ENCODE measurements around the gene TEAD4. TPM values are rescaled to one million over a fixed set of nuclear protein-coding genes. Genes with fewer than 3 reads are reported as not detected.

The TEAD4 gene
- total and polyA plus RNA-seq, 10 donors, result 5.1 to 24.2 (median 17.4) TPM

- Histone ChIP-seq H3K27me3 (replicated peaks in 1 of 7) (no peaks in the 10 kb centered on the region), H3K4me3 (no peak overlapping the region), H3K27ac (no peak overlapping the region), H3K36me3 (peaks cover 0 to 59% (median 28%) of the 10 kb centered on the region in 6 donors), H3K4me1 (peaks cover 0 to 7% (median 4%) of the 10 kb centered on the region in 6 donors), H3K9me3 (no peaks in the 10 kb centered on the region)
- WGBS, 5 donors, result 65 to 78% (median 72%) methylated on average over 8 to 10 of the region's 10 CpGs
- no peak for TF ChIP-seq CTCF (IDR thresholded peaks at IDR 0.05 in 8 of 11, conservative IDR thresholded peaks at IDR 0.05 in 3 of 11)
- no peak for TF ChIP-seq POLR2A (IDR thresholded peaks at IDR 0.05)
- TF ChIP-seq POLR2AphosphoS5 (IDR thresholded peaks at IDR 0.05), result no peak
- intact Hi-C loops (cut with DNase I; ENCODE audit: low total_unique reads), result no loop called here
- DNase-seq, result peak; percentile 60
These were observed 18.6 kb upstream of the TEAD4 start for GRCh38 chr12:2940564-2940963.

- H3K4me1 ChIP-seq, result peaks cover 0 to 7% (median 4%) of the 10 kb centered on the region in 6 donors
- DNase-seq, result peak; percentile 40
- no peaks in the 10 kb centered on the region for H3K27me3 ChIP-seq (replicated peaks in 1 of 7)
- H3K27ac ChIP-seq, result no peak overlapping the region
- intact Hi-C loops (cut with DNase I; ENCODE audit: low total_unique reads), result no loop called here
- H3K4me3 ChIP-seq, result no peak overlapping the region
- H3K9me3 ChIP-seq, result no peaks in the 10 kb centered on the region
- H3K36me3 ChIP-seq, result peaks cover 0 to 49% (median 28%) of the 10 kb centered on the region in 6 donors
- TF ChIP-seq CTCF (IDR thresholded peaks at IDR 0.05 in 8 of 11, conservative IDR thresholded peaks at IDR 0.05 in 3 of 11) (no peak), POLR2A (IDR thresholded peaks at IDR 0.05) (no peak), POLR2AphosphoS5 (IDR thresholded peaks at IDR 0.05) (no peak)
- 87 to 91% (median 91%) methylated on average over 8 of the region's 8 CpGs for WGBS, 5 donors
These were observed 17.7 kb upstream of the TEAD4 start for GRCh38 chr12:2941524-2941923.

GRCh38 chr12:2944401-2945047, 14.7 kb upstream of the TEAD4 start:
- WGBS, 5 donors, result 32 to 42% (median 40%) methylated on average over 24 of the region's 24 CpGs
- H3K9me3 ChIP-seq, result no peaks in the 10 kb centered on the region
- intact Hi-C loops (cut with DNase I; ENCODE audit: low total_unique reads), result no loop called here

More at GRCh38 chr12:2944401-2945047, 14.7 kb upstream of the TEAD4 start:
- no peaks in the 10 kb centered on the region for H3K27me3 ChIP-seq (replicated peaks in 1 of 7)
- peak overlapping the region in 1 of 8 donors; percentile 25 for H3K4me3 ChIP-seq
- no peak overlapping the region for H3K27ac ChIP-seq
- peak; percentile 77 for DNase-seq
- peaks cover 0 to 24% (median 15%) of the 10 kb centered on the region in 6 donors for H3K36me3 ChIP-seq
- TF ChIP-seq POLR2AphosphoS5 (IDR thresholded peaks at IDR 0.05) (peak in 1 of 3 donors; percentile 29), POLR2A (IDR thresholded peaks at IDR 0.05) (no peak), CTCF (IDR thresholded peaks at IDR 0.05 in 8 of 11, conservative IDR thresholded peaks at IDR 0.05 in 3 of 11) (peak; percentile 28 to 71 (median 64))
- peaks cover 0 to 7% (median 4%) of the 10 kb centered on the region in 6 donors for H3K4me1 ChIP-seq

All from spleen (tissue), 11 donors.